IMR-90 (cell line): ENCODE data around the gene GAS5. TPM values are rescaled to one million over a fixed set of nuclear protein-coding genes. Genes with fewer than 3 reads are reported as not detected.
"Not testable (repeated sequence)": the region's sequence is repeated elsewhere in the genome, so short reads cannot be mapped to it uniquely, and the experiment has no call there.

Source experiments
- ATAC-seq: fragments of 200-7000 bp; cut with Tn5 transposase; 2 replicates; pipeline ENCODE4 v1.9.1; 2020; ENCODE audit warnings: low read depth, mild to moderate bottlenecking, moderate library complexity
- BruUV-seq: library from RNA; stranded (reverse); fragments of 400-500 nt; replicated peaks from 2 replicates; lab custom pipeline; 2021; lab: Mats Ljungman, UMichigan
- CTCF ChIA-PET: fragments of 300-600 bp; formaldehyde crosslinking; extraction: SDS; loops from one replicate; lab custom pipeline; 2021; ENCODE audit warnings: antibody characterized with exemption; lab: Yijun Ruan, JAX
- POLR2A ChIA-PET: fragments of 300-600 bp; sonication (Branson Sonifier 250); formaldehyde crosslinking; loops from one replicate; lab custom pipeline; 2022; ENCODE audit warnings: antibody characterized with exemption; ENCODE audit not compliant: unreplicated experiment; lab: Charles Lee
- DNase-seq: peaks from one replicate; pipeline ENCODE4 v3.0.0; 2013
- H2AFZ ChIP-seq: replicated peaks from 2 replicates; pipeline ENCODE3; 2013; ENCODE audit warnings: low read length, mild to moderate bottlenecking; ENCODE audit not compliant: poor library complexity
- H2AK5ac ChIP-seq: 2 replicates; pipeline ENCODE4 v1.6.1; 2013; ENCODE audit warnings: low read depth, low read length, inconsistent platforms
- H2AK9ac ChIP-seq: replicated peaks from 2 replicates; pipeline ENCODE3; 2013; ENCODE audit warnings: mild to moderate bottlenecking, low read depth, low read length, moderate library complexity; ENCODE audit not compliant: poor library complexity
- H2BK120ac ChIP-seq: 2 replicates; pipeline ENCODE4 v1.6.1; 2013; ENCODE audit warnings: low read depth, low read length, inconsistent platforms
- H2BK15ac ChIP-seq: 3 replicates; pipeline ENCODE4 v1.6.1; 2013; ENCODE audit warnings: low read depth, low read length, inconsistent platforms
- H2BK20ac ChIP-seq: 2 replicates; pipeline ENCODE4 v1.6.1; 2013; ENCODE audit warnings: low read depth, mild to moderate bottlenecking, inconsistent platforms, low read length, moderate library complexity
- H2BK5ac ChIP-seq: 2 replicates; pipeline ENCODE4 v1.6.1; 2013; ENCODE audit warnings: mild to moderate bottlenecking, low read depth, low read length, inconsistent platforms; ENCODE audit not compliant: poor library complexity, severe bottlenecking
- H3K14ac ChIP-seq: replicated peaks from 2 replicates; pipeline ENCODE4 v1.6.1; 2013; ENCODE audit warnings: low read depth, low read length, inconsistent platforms
- H3K18ac ChIP-seq: 2 replicates; pipeline ENCODE4 v1.6.1; 2013; ENCODE audit warnings: low read depth, low read length, control low read depth
- H3K23ac ChIP-seq: 2 replicates; pipeline ENCODE4 v1.6.1; 2013; ENCODE audit warnings: low read depth, low read length, inconsistent platforms
- H3K27ac ChIP-seq: 2 replicates; pipeline ENCODE4 v1.5.1; 2013; ENCODE audit warnings: mild to moderate bottlenecking, control low read depth, low read length; ENCODE audit not compliant: insufficient read depth
- H3K27me3 ChIP-seq: 2 replicates; pipeline ENCODE4 v1.6.1; 2013; ENCODE audit warnings: low read length; ENCODE audit not compliant: control insufficient read depth, insufficient read depth
- H3K36me3 ChIP-seq: 2 replicates; pipeline ENCODE4 v1.6.1; 2013; ENCODE audit warnings: low read length, mixed read lengths; ENCODE audit not compliant: control insufficient read depth, insufficient read depth
- H3K4ac ChIP-seq: 2 replicates; pipeline ENCODE4 v1.6.1; 2013; ENCODE audit warnings: low read depth, low read length, inconsistent platforms
- H3K4me1 ChIP-seq: 2 replicates; pipeline ENCODE4 v1.6.1; 2013; ENCODE audit warnings: low read length, mixed read lengths; ENCODE audit not compliant: control insufficient read depth, insufficient read depth
- H3K4me2 ChIP-seq: 2 replicates; pipeline ENCODE4 v1.6.1; 2013; ENCODE audit warnings: low read depth, mild to moderate bottlenecking, control low read depth, low read length, moderate library complexity
- H3K4me3 ChIP-seq: 2 replicates; pipeline ENCODE4 v1.5.1; 2013; ENCODE audit warnings: low read depth, mild to moderate bottlenecking, control low read depth, low read length, moderate library complexity; ENCODE audit not compliant: insufficient read depth
- H3K56ac ChIP-seq: 2 replicates; pipeline ENCODE4 v1.6.1; 2013; ENCODE audit warnings: low read length, inconsistent platforms; ENCODE audit not compliant: insufficient read depth; ENCODE audit errors: extremely low read depth
- H3K79me1 ChIP-seq, 2 experiments: 2 replicates each; pipeline ENCODE4 v1.6.1; 2013; ENCODE audit warnings: low read length in 2 of 2, inconsistent platforms in 1 of 2, low read depth in 1 of 2
- H3K9ac ChIP-seq: 2 replicates; pipeline ENCODE4 v1.6.1; 2013; ENCODE audit warnings: low read depth, low read length, control low read depth
- H3K9me1 ChIP-seq: 2 replicates; pipeline ENCODE4 v1.6.1; 2013; ENCODE audit warnings: low read length, inconsistent platforms; ENCODE audit not compliant: insufficient read depth
- H3K9me3 ChIP-seq: 2 replicates; pipeline ENCODE4 v1.6.1; 2013; ENCODE audit warnings: low read length; ENCODE audit not compliant: control insufficient read depth, insufficient read depth
- H4K20me1 ChIP-seq: 2 replicates; pipeline ENCODE4 v1.6.1; 2013; ENCODE audit warnings: low read length, inconsistent platforms; ENCODE audit not compliant: insufficient read depth
- H4K5ac ChIP-seq: 2 replicates; pipeline ENCODE4 v1.6.1; 2013; ENCODE audit warnings: mild to moderate bottlenecking, low read depth, low read length, control low read depth
- H4K8ac ChIP-seq, 2 experiments: 2 replicates each; pipeline ENCODE4 v1.6.1; 2013; ENCODE audit warnings: low read depth in 2 of 2, low read length in 2 of 2, control low read depth in 1 of 2, inconsistent platforms in 1 of 2
- H4K91ac ChIP-seq: 2 replicates; pipeline ENCODE4 v1.6.1; 2013; ENCODE audit warnings: low read depth, low read length, inconsistent platforms; ENCODE audit not compliant: insufficient read depth
- MXI1 ChIP-seq: IDR thresholded peaks from 2 replicates; pipeline ENCODE4 v1.6.1; 2012; ENCODE audit warnings: low read depth, mild to moderate bottlenecking, low read length, moderate library complexity, borderline replicate concordance
- WGBS, 2 experiments: methylation state at CpG; one replicate each; pipeline versions ENCODE4 v1.1.5 to v1.1.7; 2013; ENCODE audit warnings: missing lambda C conversion rate in 2 of 2; ENCODE audit not compliant: insufficient read length in 1 of 2; ENCODE audit errors: extremely low coverage in 2 of 2; 5-methylcytosine and 5-hydroxymethylcytosine counted together
- dilution Hi-C: fragments of 300-500 bp; cut with HindIII; formaldehyde crosslinking; loops from one replicate; pipeline ENCODE4 v1.14.3; 2018; ENCODE audit warnings: low sequenced_read_pairs; ENCODE audit not compliant: unreplicated experiment
- in situ Hi-C: fragments of 300-500 bp; cut with MboI; formaldehyde crosslinking; loops from 3 replicates; pipeline ENCODE4 v1.14.3; 2019; ENCODE audit warnings: low sequenced_read_pairs, inconsistent platforms, mixed read lengths
- intact Hi-C: fragments of 100-400 bp; cut with micrococcal nuclease; formaldehyde crosslinking; loops from 2 replicates; pipeline ENCODE4 v1.10.0; 2022
- polyA plus RNA-seq, 3 experiments: library from polyadenylated mRNA; depleted of rRNA; stranded (reverse); fragments of >200 nt; gene quantifications; 2 replicates each; pipeline ENCODE4 v1.2.3, GENCODE V29; 2012; ENCODE audit warnings: low replicate concordance in 1 of 3
- total RNA-seq: library from RNA; depleted of rRNA; stranded (reverse); fragments of >200 nt; gene quantifications from 2 replicates; pipeline ENCODE4 v1.2.3, GENCODE V29; 2012

GAS5 gene
- total and polyA plus RNA-seq, 2 of the 4 experiments (the other 2 are of a cell fraction) = 380 to 737 TPM

GRCh38 chr1:173884701-173885100 is 16.9 kb upstream of the GAS5 start (continued):
- TF ChIP-seq MXI1 = no peak

GRCh38 chr1:173881117-173881516 is 13.3 kb upstream of the GAS5 start:
- H2AK5ac ChIP-seq, H2AFZ ChIP-seq, H4K91ac ChIP-seq, H2BK120ac ChIP-seq, H3K27ac ChIP-seq, POLR2A ChIA-PET, H4K5ac ChIP-seq, H3K27me3 ChIP-seq, dilution Hi-C loops, H3K4me3 ChIP-seq, DNase-seq, ATAC-seq, H3K79me1 ChIP-seq, in situ Hi-C loops, H3K4me2 ChIP-seq, H3K23ac ChIP-seq, H3K14ac ChIP-seq, H3K4me1 ChIP-seq, H3K9ac ChIP-seq, H3K9me3 ChIP-seq, BruUV-seq, CTCF ChIA-PET, H3K9me1 ChIP-seq, H3K4ac ChIP-seq, H2BK5ac ChIP-seq, H2AK9ac ChIP-seq, H3K56ac ChIP-seq, H4K20me1 ChIP-seq, H3K18ac ChIP-seq, intact Hi-C loops, H4K8ac ChIP-seq, H2BK20ac ChIP-seq, H2BK15ac ChIP-seq: not testable (repeated sequence)
- peaks cover 14% of the 10 kb centered on the region for H3K36me3 ChIP-seq
- no CpG with 5 or more reads among the region's 4 CpGs for WGBS, 2 experiments
